Omental fat pad (tissue), 4 donors: Measurements from ENCODE around the gene SGCB. TPM values are rescaled to one million over a fixed set of nuclear protein-coding genes. Genes with fewer than 3 reads are reported as not detected.

Experiments
- ATAC-seq: fragments of 150-250 bp; one replicate; pipeline ENCODE4 v1.9.1; 2016; ENCODE audit warnings: mild to moderate bottlenecking, moderate library complexity; ENCODE audit not compliant: low FRiP score
- DNase-seq: peaks from one replicate; pipeline ENCODE4 v3.0.0-alpha.2; 2019; ENCODE audit warnings: low spot score
- total RNA-seq, 4 donors: library from RNA; depleted of rRNA; stranded (reverse); fragments of >200 nt; gene quantifications; one replicate each; pipeline ENCODE4 v1.1.0, GENCODE V29; 2016
- TF ChIP-seq, protein P1 (sequence below), 3 donors: fragments of 450-650 bp; IDR thresholded peaks; one replicate each; pipeline ENCODE4 v1.5.1; 2016 to 2017; ENCODE audit warnings: antibody characterized with exemption in 3 of 3, mild to moderate bottlenecking in 3 of 3, moderate library complexity in 2 of 3

SGCB gene
- total RNA-seq, 4 donors from 2014 or later = 29.2 to 39.1 (median 33.9) TPM

DNA sequence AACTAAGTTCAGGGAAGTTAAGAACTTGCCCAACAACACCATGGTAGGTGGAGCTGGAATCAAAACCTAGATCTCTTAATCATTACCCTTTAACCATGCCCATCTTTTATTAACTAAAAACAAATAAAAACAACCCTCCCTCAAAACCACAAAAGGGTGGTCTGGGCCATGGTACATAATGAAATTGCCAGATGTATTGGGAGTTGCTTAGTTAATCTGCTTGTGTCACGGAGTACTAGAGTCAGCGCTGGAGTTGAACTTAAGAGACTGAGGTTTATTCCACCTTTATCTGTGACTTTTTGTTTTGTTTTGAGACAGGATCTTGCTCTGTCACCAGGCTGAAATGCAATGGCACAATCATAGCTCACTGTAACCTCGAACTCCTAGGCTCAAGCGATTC is 31.2 kb downstream of the SGCB start:
- TF ChIP-seq, protein P1, sequence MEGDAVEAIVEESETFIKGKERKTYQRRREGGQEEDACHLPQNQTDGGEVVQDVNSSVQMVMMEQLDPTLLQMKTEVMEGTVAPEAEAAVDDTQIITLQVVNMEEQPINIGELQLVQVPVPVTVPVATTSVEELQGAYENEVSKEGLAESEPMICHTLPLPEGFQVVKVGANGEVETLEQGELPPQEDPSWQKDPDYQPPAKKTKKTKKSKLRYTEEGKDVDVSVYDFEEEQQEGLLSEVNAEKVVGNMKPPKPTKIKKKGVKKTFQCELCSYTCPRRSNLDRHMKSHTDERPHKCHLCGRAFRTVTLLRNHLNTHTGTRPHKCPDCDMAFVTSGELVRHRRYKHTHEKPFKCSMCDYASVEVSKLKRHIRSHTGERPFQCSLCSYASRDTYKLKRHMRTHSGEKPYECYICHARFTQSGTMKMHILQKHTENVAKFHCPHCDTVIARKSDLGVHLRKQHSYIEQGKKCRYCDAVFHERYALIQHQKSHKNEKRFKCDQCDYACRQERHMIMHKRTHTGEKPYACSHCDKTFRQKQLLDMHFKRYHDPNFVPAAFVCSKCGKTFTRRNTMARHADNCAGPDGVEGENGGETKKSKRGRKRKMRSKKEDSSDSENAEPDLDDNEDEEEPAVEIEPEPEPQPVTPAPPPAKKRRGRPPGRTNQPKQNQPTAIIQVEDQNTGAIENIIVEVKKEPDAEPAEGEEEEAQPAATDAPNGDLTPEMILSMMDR (IDR thresholded peaks at IDR 0.05) = no peak
- DNase-seq = no peak
- ATAC-seq = no peak

DNA sequence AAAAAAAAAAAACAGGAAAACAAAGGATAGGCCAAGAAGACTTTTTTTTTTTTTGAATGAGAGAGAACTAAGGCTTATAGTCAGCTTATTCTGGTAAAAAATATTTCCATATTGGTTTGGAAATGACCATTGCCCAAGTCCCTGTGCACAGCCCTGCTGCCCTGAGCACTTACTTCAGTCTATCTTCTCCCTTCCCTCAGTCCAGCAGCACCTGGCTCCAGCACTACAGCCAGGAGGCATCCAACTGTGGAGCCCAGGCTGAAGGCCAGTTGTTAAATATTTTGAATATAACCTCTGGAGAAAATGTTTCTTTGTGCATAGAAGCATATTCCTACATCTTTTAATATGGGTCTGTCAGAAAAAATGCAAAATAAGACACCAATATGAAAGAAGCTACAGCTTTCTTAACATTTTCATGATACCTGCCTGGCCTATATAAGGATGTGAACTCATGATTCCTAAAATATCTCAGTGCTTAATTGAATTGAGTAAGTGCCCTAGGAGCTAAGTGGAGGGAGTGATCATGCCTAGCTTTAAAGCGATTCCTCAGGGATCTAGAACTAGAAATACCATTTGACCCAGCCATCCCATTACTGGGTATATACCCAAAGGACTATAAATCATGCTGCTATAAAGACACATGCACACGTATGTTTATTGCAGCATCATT is 32.4 kb downstream of the SGCB start:
- no peak for ATAC-seq
- no peak for DNase-seq

DNA sequence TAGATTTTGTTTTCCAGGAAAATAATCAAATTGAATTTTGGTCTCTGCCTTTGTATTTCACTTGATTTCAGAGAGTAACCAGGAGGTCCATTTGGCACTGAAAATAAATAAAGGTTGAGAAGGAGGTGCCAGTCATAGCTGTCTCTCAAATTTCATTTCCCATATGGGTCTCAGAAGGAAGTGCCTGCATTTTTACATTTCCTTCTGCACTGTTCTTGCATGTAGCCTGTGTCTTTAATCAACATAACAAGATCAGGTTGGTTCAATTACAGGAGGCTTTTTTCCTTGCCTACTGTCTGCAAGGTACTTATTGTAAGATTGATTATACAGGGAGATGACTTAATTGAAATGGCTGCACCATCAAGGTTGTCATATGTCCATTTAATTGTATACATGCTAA is 33.7 kb downstream of the SGCB start:
- ATAC-seq (no peak), DNase-seq (no peak)
- TF ChIP-seq, protein P1 (IDR thresholded peaks at IDR 0.05) = no peak

More for the DNA sequence above, 32.4 kb downstream of the SGCB start:
- TF ChIP-seq, protein P1 (IDR thresholded peaks at IDR 0.05) = no peak

GRCh38 chr4:52001616-52002015 is 36.5 kb downstream of the SGCB start:
- ATAC-seq (no peak), DNase-seq (no peak)
- TF ChIP-seq, protein P1 (IDR thresholded peaks at IDR 0.05) = no peak

GRCh38 chr4:51999250-51999649 is 38.8 kb downstream of the SGCB start:
- ATAC-seq (no peak), DNase-seq (no peak)
- TF ChIP-seq, protein P1 (IDR thresholded peaks at IDR 0.05) = no peak

DNA sequence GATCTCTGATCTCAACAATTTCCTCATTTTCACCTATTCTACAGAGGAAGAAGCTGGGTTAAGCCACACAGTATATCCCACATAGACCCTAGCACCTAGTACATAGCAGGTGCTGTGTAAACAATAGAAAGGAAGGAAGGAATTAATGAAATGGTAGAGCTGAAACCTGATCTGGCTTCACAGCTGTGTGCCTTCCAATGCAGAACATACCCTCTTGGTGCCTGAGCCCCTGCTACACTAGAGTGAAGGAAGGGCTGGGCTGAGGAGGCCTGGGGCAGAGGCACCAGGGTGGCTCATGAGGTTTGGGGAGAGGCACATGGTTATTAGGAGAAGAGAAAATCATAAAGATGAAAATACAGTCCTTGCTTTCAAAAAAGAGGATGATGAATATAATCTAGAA is 39.3 kb downstream of the SGCB start:
- DNase-seq = no peak
- no peak for ATAC-seq

DNA sequence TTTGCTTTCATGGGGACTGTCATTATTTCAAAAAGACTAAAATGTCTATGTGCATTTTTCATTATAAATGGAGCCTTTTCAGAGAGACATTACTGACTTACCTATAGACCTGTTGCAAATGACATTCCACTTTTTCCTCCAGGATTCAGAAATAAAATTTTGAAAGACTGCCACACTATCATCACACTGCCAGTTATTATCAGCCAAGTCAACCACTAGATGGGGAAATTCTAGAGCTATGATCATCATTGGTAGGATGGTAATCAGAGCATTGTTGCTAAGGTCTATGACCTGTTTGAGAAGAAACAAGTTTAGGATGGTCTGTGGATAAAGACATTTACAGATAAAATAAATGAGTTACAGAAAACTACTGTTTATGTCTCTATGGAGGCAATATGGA is 40.5 kb downstream of the SGCB start:
- no peak for ATAC-seq
- TF ChIP-seq, protein P1 (IDR thresholded peaks at IDR 0.05) = no peak
- DNase-seq = no peak

More for the DNA sequence above, 39.3 kb downstream of the SGCB start:
- TF ChIP-seq, protein P1 (IDR thresholded peaks at IDR 0.05) = no peak
